GM21723 (cell line): ENCODE results near the gene ADGRF5.

Experiments used
- ATAC-seq: cut with Tn5 transposase; IDR thresholded peaks from one replicate; pipeline ENCODE4 v1.9.1; 2021; ENCODE audit warnings: mild to moderate bottlenecking, moderate library complexity; ENCODE audit not compliant: unreplicated experiment

Gene ADGRF5

DNA sequence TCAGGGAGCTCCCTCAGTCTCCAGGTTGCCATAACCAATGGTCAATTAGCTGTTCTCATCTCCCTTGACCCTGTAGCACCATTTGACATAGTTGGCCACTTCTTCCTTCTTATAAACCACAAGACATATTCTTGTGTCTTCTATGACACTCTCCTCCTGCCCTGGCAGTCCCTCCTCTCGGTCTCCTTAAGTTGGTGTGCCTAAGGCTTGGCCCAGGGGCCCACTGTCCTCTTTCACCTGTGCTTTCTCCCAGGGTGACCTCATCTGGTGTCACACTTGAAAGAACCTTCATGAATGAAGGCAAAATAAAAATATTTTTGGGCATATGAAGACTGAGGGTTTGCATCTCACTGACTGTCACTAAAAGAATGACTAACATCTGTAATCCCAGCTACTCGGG, 9.7 kb upstream of the ADGRF5 start:
- no peak for ATAC-seq

DNA sequence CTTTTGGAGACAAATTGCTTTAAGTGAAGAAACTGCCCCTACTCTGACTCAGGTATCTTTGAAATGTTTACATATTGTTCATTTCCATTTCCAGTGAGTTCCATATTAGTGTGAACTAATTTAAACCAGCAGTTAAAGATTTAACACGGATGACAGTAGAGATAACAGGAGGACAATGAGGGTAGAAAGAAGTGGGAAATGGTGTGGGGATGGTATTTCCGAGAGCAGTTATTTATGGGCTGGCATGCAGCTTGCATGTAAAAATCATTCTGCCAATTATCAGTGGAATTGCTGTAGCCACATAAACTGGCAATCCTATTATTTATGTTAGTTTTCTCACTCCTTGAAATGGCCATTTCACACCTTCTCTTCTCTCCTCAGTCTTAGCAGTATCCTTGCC, 8.6 kb upstream of the ADGRF5 start:
- ATAC-seq: no peak

DNA sequence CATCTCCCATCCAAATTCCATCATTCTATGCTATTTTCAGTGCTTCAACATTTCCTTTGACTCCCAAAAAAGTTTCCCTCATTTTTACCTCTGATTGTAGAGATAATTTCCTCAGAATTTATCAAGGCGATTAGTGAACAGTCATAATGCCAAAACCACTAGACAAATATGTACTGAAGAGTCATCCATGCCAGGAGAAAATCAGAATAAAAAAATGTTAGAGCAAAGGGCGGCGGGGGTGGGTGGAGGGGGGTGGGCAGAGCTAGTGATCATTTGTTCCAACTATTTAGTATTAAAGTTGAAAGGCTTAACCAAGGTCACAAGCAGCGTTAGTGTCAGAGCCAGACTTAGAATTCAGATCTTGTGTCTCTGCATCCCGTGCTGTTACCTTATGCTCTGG, 5.3 kb upstream of the ADGRF5 start:
- ATAC-seq: no peak

DNA sequence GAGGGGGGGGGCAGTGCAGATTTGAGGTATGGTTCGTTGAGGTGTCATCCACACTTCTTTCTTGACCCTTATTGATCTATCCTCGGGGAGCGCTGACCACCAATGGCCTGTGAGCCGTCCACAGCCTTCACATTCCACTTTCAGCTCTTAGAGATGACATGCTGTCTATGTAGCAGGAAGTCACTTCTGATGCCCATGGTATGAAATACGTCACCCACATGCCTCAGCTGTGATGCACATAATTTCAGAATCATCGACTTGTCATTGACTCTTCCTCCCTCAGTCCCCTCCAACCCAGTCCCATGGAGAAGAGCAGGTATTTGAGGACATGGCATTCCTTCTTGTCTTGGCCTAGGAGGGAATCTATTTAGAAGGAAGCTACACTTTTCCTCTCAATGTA, 4.7 kb upstream of the ADGRF5 start:
- no peak for ATAC-seq

DNA sequence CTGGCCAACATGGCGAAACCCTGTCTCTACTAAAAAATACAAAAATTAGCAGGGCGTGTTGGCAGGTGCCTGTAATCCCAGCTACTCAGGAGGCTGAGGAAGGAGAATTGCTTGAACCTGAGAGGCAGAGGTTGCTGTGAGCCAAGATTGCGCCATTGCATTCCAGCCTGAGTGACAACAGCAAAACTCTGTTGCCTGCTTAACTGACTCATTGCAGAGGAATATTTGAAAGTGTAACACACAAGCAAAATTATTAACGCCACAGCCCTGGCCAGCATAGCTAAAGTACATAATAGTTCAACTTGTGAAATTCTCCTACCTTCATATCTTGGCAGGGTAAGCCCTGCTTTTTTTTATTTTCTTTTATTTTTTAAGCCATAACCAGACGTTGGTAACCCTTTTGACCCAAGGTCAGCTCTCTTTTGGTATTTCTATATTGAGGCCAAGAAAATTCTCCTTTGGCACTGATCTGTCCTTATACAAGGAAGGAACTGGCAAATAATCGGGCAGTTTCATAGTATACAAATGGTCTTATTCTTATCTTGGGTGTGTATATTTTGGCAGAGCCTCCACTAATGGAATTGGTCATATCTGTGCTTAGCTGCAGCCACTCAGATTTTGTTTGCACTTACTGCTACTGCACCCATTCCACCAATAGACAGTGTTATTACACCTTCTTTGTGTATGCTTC, 4.0 kb upstream of the ADGRF5 start:
- no peak for ATAC-seq

DNA sequence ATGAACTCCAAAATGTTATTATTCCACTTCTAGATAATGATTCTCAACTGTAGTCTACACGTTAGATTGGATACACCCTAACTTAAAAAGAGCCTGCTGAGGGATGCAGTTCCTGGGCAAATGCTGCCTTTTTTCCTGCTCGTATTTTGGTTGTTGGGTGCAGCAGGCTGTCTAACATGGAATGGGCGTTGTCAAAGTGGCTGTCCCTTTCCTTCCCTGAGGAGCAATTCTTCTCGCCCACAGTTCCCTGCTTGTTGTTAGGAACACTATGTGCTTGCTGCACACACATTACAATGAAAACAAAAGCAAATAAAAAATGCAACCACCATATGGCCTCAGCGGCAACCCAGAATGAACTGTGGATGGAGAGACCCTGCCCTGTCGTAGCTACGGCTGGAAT, 1.7 kb upstream of the ADGRF5 start:
- no peak for ATAC-seq

DNA sequence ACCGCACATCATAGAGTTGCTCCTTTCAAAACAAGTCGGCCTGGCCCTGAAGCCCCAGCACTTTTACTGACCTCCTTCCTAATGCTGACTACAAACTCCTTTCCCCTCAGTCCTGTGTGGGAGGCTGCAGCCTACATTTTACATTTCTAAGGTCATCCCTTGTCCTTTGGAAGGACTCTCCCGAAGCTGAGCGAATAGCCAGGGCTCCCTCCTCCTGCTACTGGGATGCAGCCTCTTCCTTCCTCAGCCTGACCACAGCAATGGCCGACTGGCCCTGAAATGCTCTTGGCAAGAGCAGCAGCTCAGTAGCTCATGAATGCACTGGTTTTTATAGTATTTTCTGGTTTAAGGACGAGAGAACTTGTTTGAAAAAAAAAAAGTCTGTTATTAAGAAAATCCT, 679 bp downstream of the ADGRF5 start:
- ATAC-seq: no peak

DNA sequence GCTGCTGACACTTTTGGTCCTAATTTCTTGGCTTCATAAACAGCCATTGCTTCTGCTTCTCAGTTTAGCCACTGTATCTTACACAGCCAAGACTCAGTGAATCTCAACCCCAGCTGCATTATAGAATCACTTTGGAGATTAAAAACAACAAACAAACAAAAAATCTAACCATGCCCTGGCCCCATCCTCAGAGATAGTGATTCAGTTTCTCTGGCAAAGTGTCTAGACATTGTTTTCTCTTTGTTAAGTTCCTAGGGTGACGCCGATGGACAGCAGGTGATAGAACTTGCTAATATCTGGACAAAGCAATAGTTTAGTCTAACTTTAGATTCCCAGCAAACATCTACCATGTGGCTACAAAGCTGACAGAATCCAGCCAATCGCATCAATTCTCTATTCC, 2.9 kb downstream of the ADGRF5 start:
- ATAC-seq: no peak

DNA sequence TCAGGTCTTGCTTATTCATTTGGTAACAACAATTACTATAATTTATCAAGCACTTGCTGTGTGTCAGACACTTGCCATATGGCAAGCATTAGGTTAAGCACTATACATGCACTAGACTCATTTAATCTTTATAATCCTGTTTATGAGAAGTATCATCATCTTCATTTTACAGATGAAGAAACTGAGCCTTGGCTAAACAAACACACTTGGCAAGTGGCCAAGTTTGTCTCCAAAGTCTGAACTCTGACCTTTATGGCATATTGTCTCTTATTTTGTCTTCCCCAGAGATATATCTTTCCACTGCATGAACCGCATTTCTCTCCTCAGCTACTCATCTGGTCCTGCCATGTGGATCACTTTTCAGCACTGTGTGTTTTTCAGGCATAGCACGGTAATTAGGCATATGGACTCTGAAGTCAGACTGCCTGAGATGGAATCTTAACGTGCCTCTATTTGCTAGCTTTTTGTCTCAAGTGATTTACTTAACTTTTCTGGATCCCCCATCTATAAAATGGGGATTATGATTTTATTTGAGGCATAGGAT, 4.7 kb downstream of the ADGRF5 start:
- no peak for ATAC-seq

DNA sequence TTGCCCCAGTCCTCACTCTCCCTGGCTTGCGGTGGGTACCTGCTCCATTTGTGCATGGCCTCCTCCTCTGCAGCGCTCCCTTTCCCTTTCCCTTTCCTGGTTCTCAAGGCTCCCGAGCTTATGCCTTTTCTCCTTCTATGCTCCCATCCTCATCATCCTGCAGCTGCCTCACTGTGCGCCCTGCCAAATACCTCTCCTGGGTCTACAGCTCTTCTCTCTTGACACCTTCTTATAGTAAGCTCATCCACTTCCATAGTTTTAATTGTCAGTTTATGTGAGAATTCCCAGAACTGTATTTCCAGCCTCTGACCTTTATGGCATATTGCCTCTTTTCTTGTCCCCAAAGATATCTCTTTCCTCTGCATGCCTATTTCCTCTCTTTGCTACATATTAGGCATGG, 5.9 kb downstream of the ADGRF5 start:
- no peak for ATAC-seq

DNA sequence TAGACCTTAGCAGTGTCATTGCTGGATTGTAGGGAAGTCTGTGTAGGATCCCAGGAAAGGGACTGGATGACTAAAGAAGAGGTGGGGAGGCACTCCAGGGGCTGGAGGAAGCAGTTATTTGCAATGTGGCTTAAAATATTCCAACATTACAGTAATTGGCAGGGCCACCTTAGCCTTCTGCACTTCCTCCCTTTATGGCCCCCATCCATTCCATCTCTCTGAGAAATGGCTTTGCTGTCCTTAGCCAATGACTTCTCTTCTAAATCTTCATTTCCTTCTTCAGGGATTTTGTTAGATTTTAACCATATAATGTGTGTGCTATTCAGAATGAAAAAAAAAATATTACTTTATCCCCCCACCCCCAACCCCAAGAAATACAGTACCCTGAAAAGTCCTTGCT, 6.4 kb downstream of the ADGRF5 start:
- ATAC-seq: no peak

DNA sequence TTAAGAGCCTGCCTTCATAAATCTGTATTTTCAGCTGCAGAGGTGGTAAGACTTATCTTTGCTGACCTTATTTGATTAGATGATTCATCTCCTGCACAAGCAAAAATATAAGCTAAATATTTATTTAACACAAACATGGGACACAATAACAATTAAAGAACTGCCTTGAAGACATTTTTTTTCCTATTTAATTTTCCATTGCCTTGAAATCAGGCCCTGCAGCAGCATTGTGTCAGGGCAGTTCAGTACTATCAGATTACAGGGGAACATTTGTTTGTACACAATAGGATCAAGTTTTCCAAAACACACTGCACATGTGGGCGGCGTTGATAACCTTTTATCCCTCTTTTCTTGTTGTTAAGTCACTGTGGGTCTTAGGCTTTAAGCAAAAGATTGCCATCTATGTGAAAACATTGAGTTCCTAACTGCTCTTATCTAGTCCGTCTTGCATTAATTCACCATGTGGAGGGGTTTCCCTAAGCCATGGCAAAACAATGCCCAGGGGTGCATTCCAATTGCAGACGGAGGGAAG, 7.4 kb downstream of the ADGRF5 start:
- no peak for ATAC-seq

DNA sequence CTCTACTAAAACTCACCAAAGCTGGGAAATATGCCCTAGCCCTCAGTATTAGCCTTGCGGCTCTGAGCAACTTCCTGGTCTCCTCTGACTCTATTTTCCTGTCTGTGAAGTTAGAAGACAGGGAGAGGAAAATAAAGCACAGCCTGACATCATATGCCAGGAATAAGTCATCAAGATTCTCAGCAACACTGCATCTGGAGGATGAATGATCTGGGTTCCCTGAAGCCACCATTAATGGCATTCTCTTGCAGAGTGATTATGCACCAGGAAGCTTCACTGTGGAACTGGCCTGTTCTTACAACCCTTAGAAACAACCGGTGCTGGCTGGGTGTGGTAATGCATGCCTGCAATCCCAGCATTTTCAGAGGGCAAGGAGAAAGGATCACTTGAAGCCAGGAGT, 12.4 kb downstream of the ADGRF5 start:
- ATAC-seq: no peak

DNA sequence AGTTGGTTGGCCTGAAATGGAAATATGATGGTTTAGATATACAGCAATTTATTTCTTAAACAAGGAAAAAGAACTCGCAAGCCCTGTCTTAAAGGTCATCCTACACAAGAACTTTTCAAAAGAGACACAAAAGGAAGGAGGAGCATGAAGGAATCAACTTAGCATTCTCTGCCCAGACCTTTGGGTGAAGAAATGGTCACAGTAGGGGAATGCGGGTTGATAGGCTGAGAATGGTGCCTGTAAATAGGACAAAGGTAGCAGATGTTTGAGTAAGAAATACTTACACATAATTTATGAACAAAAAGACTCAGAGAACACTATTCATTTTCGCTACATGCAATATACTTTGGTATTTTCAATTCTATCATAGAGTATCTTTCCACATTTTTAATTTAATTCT, 15.0 kb downstream of the ADGRF5 start:
- no peak for ATAC-seq

DNA sequence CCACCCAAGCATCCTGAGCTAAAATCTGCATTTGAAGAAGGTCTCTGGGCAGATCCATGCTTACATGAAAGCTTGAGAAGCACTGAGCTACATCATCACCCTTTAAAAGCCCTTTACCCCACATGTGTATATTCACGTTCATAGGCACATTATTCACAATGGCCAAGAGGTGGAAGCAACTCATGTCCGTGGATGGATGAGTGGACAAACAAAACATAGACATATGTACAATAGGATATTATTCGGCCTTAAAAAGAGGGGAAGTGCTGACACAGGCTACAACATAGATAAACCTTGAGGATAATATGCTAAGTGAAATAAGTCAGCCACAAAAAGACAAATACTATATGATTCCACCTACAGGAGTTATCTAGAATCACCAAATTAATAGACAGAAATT, 17.6 kb downstream of the ADGRF5 start:
- no peak for ATAC-seq

DNA sequence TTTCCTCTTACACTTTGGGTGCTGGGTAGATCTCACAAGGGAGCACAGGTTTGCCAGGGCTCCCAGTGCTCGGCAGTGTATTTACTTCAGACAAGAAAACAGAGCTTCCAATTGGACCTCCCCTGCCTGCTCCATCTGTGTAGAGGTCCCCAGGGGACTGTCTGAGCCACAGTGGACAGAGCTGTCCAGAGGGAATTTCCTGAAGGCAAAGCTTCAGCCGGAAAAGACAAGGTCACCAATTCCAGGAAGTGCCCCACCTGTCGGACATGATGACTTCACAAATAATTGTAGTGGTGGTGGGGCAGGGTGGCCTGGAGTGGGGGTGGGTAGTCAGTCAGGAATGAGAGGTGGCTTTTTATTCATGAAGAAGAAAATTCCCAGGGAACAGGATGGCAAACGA, 18.6 kb downstream of the ADGRF5 start:
- no peak for ATAC-seq

DNA sequence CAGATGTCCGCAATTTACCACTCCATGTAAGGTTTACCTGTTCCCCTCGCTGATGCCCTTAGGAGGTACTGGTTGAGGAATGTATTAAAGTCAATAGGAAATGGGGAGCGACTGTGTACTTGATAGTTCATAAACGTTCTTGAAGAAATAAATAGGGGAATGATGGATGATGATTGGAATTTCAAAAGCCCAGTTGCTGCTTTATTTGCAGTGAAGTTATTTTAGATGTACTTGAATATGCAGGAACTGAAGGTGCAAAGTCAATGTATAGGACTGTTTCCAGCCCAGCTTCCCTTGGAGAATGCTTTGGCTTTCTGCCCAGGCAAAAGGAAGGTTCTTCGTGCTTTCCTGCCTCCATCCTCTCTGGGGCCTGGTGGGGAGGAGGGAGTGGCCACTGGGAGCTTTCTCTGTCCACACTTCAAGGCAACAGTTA, 19.8 kb downstream of the ADGRF5 start:
- no peak for ATAC-seq

DNA sequence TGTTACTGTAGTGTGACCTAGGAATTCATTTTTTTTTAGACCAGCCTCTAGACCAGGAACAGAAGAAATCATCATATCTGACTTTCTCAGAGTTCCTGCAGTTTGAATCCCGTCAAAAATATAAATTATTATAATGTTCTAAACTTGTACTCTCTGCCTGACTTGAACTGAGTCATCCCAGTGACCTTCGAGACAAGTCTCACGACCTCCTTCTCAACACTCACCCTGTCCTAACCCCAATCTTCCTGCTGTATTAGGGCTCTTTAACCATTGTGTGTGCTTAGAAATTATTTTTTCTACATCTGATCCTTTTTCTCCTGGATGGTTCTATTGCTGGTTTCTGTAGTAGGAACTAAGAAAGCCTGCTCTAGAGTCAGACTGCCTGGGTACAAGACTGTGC, 21.5 kb downstream of the ADGRF5 start:
- ATAC-seq: no peak

DNA sequence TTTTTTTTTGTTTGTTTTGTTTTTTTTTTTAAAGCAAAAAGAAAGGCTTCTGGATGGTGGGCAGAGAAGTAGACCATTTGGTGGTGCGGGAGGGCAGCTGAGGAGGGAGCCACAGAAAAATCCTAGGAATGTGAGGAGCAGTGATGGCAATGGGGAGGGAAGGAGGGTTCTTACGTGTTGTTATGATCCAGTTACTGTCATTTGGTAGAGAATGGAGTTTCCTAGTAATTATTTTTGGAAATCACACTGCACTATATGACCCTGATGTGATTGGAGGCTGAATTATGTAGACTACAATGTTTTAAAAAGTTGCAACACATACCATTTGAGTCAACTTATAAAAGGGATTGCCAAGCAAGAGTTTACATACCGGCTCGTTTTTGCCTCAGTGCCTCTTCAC, 22.1 kb downstream of the ADGRF5 start:
- no peak for ATAC-seq

DNA sequence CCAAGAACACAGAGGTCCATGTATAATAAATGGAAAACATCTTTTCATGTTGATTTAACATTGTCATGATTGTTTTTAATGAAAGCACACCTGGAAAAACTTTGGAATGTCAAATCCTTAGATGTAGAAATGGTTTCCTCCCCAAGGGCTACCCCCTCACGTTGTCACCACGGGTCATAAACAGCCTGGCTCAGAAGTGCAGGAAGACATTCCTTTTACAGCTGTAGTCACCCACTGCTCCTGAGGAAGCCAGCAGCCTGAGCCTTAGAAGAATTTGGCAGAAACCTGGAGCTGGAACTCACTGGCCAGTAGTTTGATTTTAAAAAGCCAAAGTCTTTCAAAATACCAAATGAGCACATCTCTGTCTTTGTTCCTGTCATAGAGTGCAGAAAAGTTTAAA, 23.7 kb downstream of the ADGRF5 start:
- ATAC-seq: no peak

DNA sequence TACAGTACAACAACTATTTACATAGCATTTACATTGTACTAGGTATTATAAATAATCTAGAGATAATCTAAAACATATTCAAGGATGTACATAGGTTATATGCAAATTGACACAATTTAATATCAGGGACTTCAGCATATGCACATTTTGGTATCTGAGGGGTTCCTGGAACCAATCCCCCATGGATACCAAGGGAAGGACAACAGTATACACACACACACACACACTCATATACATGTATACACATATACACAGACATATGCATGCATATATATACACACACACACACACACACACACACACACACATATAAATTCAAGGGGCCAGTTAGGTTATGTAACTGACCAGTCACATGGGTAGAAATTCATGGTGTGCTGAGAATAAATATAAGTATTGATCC, 24.9 kb downstream of the ADGRF5 start:
- no peak for ATAC-seq

DNA sequence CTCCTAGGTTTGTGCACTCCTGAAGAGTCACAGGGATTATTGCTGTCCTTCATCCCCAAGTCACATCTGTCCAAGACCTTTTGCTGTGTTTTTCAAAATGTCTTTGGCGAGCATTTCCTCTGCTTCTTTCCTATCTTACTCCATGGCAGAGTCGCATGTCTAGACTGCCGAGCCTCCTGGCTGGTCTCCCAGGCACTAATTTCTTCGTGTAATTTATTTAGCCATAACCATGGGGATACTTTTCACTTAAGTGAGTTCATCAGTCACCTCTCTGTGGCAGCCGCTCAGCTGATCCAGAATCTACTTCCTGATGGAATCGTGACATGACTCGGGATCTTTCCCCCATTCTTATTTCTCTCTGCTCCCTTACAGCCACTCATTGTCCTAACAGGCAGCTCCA, 25.8 kb downstream of the ADGRF5 start:
- ATAC-seq: no peak

DNA sequence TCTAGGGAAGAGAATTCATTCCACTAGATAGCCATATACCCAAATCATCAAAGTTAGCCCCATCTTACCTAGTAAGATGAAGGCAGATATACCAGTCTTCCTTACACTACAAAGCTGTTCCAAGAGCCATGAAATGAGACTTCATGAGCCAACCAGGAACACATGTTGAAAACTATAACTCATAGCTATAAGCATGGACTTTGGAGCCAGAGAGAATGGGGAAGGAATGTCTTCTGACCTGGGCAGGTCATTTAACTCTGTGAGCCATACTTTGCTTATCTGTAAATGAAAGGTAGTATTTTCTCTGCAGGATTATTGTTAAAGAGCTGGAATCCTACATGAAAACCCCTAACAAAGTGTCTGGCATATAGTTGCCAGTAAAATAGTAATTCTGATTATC, 27.3 kb downstream of the ADGRF5 start:
- ATAC-seq: no peak
